ENCODE measurements around the gene USP36.
A peak's percentile ranks its signal among the peaks of the same experiment; 100 is the strongest.
"Not testable (repeated sequence)": the region's sequence is repeated elsewhere in the genome, so short reads cannot be mapped to it uniquely, and the experiment has no call there.

USP36 gene

DNA sequence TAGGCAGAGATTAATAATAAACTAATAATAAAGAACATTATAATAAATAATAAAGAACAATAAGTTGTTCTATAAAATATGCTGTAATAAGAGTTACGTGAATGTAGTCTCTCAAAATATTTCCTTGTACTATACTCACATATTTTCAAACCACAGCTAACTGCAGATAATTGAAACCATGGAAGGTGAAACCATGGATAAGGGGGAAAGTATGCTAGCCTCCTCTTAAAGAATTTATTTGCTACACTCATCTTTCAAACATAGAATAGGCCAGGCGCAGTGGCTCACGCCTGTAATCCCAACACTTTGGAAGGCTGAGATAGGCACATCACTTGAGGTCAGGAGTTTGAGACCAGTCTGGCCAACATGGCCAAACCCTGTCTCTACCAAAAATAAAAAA, 77.1 kb downstream of the USP36 start:
- DNase-seq: no peak

DNA sequence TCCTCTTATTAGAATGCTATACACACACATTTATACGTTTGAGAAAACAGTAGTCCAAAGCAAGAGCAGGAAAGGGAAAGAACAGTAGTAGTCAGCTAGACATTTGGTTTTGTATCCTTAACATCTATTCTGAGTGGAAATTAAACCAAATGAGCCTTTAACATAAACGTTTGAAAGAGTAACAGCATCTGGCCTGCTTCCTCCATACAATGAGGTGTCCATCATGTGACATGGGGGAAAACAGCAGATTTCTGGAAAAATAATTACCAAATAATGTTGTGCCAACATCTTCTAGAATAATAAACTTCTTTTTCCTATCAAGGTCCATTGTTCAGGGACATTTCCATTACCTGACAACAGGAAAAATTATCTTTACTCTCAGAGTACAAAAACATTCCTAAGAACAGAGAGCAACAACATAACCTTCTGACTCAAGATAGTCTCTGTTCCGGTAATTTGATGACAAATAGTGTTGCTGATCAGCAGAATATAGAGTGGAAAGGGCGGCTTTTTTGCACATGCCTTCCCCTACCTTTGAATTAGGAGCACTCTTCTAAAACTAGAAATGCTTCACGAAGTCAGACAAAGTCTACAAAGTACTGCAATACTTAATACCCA, 78.7 kb downstream of the USP36 start:
- DNase-seq: no peak

DNA sequence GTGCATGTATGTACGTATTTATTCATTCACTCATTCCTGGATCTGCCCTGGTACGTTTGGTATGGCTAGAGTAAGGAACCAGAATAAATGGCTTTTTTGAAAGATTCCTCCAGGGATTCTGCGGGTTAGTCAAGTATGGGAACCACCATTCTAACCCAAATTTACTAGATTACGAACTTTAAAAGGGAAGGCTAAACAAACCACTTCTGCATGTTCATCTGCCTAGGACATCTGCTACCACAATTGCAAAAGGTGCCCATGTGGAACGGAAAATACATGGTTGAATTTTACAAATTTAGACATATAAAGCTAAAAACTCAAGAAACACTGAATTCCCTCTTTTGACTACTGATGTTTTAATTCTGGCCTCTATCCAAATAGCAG, 80.7 kb downstream of the USP36 start:
- no peak for DNase-seq

GRCh38 chr17:78759203-78759968, 81.2 kb downstream of the USP36 start:
- DNase-seq: peak; percentile 69

DNA sequence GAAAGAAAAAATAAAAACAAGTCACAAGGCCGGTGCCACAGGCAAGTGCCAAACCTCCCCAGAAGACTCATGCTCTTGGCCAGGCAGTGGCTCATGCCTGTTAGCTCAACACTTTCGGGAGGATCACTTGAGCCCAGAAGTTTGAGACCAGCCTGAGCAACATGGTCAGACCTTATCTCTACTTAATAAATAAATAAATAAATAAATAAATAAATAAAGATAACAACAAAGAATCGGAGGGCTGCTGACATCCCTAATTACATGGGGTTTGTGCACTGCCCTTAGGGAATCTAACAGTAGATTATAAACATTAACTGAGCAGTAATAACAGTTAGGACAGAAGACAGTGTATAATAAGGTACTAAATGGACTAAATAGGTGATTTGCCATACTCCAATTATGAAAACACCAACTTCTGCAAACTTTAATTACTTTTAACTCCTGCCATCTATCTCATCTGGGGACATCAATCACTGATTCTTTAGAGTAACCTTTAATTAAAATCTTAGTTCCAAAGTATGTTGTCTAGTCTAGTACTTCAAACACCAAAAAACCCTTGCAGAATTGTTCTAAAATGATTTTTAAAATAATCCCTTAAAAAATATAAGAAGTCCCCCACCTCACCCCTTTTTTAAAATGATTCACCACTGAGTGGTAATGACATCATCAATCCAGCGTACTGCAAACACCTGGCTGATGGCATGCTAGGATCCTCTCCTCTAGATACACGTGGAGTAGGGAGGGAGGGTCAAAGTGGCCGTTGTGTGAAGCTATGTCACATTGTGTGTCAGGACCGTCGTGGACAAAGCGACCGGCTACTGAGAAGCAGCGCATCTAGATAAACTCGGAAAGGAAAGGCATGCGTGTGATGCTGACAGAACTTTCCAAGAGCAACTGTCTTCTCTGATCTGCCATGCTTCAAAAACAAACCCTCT, 87.0 kb downstream of the USP36 start:
- no peak for DNase-seq

GRCh38 chr17:78751447-78752161, 89.0 kb downstream of the USP36 start:
- DNase-seq: no peak

- DNase-seq: not testable (repeated sequence)
These were observed 89.6 kb downstream of the USP36 start for GRCh38 chr17:78751000-78751399.

- DNase-seq: no peak
These were observed 91.8 kb downstream of the USP36 start for GRCh38 chr17:78748730-78749317.

DNA sequence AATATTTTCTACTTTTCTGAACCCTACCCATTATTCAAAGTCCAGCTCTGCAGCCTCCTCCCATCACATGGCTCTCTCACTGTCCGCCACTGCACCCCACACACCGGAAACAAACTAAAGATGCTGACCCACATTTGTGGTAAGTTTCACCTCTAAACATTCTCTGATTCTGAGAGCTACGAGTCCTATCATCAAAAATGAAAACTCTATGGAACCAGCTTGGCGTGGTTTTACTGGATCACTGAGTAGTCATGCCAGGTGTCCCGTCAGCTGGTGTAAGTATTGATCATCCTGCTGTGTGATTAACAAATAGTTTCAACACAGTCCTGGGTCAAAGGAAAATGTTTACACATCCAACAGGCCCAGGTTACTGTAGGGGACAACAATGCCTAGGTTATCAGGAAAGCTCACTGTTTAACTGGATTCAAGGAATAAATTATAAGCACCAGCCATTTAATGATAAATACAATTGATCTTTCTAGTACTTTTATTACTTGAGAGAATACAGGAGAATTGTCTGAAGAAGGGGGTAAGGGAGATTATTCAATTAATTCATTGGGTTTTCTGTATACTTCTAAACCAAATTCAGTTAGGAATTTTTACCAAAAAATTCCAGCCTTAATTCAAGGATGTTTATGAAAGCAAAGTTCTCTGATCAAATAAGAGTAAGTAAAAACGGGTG, 92.4 kb downstream of the USP36 start:
- DNase-seq: no peak

DNA sequence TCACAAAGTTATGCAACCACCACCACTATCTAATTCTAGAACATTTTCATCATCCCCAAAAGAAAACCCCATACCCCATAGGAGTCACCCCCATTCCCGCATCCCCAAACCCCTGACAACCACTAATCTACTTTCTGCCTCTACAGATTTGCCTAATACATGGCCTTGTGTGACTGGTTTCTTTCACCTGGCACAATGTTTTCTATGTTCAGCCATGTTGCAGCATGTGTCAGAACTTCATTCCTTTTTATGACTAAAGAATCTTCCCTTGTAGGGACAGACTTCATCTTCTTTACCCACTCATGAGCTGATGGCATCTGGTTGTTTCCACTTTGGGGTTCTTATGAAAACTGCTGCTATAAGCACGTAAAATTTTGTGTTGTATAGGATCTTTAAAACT, 93.1 kb downstream of the USP36 start:
- DNase-seq: no peak

DNA sequence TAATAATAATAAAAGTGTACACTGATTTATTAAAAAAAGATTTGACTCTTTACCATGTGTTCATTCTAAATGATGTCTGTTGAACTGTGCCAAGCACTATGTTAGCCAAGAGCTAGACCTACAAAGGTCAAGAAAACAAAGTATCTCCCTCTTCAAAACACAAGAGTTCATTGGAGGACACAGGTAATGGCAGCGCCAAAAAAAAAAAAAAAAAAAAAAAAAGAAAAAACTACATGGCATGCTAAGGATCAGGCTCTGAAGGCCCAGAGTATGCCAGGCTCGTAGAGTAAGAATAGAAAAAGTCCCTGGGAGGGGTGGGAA, 93.7 kb downstream of the USP36 start:
- no peak for DNase-seq

DNA sequence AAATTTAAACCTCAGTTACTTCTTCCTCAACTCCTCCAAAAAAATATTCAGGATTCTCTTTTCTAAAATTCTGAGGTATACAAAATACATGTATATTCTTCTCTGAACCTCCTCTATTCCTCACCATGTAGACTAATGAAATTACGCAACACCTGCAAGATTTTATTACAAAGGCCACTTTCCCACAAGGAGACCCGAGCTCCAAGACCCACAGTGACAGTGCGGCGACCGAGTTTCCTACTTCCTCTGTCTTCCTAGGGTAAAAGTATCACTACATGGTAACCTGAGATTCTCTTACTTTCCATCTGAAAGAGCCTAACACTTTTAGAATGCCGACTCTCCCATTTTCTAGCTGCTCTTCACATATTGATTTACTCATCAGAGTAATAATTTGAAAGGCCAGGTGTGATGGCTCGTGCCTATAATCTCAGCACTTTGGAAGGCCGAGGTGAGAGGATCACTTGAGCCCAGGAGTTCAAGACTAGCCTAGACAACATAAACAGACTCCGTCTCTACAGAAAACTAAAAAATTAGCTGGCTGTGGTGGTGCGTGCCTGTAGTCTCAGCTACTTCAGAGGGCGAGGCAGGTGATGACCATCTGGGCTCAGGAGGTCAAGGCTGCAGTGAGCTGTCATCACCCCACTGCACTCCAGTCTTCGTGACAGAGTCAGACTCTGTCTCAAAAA, 94.2 kb downstream of the USP36 start:
- no peak for DNase-seq
